GM19238 (cell line): ENCODE results near the gene SYNE2.
"Not testable (repeated sequence)": the region's sequence is repeated elsewhere in the genome, so short reads cannot be mapped to it uniquely, and the experiment has no call there.

Experiments used
- DNase-seq: peaks from one replicate; pipeline ENCODE4 v3.0.0; 2011; ENCODE audit warnings: low spot score; ENCODE audit not compliant: insufficient read length

Gene SYNE2

DNA sequence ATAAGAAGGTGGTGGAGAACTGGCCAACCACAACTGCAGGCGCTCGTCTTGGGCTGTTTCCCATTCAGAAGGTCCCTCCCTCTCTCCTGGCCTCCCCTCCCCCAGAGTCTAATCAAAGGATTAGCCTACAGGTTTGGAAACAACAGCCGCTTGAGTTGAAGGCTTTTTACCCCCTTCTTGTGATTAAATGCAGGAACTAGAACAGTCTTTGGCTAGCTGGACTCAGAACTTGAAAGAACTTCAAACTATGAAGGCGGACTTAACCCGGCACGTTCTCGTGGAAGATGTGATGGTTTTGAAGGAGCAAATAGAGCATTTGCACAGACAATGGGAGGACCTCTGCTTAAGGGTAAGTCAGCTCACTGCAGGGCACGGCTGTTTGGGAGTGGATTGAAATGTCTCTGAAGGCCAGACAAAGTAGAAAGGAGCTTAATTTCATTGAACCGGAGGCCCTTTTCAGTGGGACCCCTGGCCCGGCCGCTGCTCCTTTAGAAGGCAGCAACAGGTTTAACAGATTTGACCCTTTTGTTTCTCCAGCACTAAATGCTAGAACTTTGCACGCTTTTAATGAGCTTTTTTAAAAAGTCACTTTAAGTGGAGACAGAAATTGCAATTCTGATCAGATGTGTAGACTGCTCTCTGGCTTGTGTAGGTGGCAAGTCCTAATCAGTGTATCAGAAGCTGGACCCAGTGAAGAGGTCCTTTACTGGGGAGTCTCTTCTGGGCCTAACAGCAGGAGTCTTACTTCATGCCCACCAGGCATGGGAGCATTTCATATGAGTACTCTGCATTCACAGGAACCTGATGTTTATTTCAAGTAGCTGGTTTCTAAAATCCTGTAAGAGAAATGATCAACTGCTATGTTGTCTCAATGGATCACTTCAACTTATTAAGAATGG is 333.7 kb downstream of the SYNE2 start:
- DNase-seq: no peak

DNA sequence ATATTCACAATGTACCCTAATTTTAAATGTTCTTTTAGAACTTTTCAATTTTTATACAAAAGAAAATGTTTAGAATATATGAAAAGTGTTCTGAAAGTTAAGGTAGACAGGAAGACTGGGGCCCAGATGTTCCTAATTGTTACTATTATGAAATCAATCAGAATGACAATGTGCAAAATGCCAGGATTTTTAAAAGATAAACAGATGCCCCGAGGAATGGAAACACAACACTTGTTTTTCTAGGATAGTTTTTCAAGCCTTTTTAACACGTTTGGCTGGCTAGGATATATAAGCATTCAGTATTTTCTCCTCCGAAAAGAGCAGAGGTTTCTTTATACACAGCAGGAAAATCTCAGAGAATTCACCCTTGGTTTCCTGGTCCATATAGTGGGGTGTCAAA is 334.5 kb downstream of the SYNE2 start:
- no peak for DNase-seq

DNA sequence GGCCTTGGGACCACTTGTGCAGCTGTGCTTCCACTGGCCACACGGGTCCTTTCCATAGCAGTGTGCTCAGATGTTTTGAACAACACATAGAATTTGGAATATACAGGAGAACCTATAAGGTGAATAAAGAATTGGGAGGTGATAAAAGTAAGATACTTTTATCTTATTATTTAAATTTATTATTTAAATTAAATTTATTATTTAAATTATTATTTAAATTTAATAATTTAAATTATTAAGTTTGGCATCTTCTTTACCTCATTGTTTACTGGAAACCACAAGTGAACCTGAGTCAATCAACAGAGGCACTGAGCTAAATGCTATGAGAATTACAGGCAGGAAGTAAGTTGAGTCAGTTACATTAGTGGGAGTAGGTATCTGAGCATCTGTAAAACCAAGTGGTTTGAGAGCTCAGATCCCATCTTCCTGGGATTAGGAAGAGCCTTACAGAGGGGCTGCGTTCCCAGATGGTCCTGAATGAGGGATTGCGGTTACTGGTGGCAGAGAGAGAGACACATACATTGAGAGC is 338.2 kb downstream of the SYNE2 start:
- DNase-seq: no peak

DNA sequence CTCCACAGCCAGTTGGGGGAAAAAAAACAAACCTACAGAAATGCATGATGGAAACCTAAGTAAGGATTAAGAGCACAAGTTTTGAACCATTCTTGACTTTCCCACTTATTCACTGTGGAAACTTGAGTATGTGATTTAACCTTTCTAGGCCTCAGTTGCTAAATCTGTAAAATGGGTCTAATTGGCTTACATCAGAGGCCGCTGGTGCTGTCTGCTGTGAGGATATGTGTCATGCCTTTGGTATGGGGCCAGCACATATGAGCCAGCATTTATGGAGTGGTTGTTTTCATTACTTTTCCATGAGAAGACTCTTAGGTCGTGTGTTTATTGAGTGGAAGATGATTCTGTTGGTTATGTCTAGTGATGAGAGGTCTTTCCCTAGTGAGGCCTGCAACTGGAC is 339.0 kb downstream of the SYNE2 start:
- DNase-seq: no peak

DNA sequence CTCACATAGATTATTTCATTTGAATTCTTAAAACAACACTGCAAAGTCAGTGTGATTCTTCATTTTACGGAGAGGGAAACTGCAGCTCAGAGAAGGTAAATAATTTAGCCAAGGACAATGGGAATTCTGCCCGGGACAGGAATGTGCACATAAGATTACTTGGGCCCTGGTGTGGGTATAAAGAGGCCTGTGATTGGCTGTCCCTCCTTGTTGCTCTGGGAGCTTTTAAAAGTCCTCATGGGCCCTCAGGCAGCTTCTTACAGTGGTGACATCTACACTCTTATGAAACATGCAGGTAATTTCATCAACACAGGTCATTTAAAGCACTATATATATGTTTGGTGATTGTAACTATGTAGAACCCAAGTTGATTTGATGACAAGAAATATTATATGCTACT is 341.0 kb downstream of the SYNE2 start:
- no peak for DNase-seq

DNA sequence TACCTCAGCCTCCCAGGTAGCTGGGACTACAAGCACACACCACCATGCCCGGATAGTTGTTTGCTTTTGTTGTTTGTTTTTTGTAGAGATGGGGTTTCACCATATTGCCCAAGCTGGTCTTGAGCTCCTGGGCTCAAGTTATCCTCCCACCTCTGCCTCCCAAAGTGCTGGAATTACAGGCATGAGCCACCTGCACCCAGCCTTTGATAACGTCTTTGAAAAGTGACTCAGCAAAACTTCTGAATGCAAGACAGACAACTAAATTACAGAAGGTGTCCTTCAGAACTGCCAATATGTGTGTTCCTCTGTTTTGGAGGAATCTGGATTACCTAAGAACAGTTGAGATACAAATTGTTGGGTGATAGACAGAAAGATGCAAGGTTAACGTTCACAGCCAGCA is 341.6 kb downstream of the SYNE2 start:
- no peak for DNase-seq

DNA sequence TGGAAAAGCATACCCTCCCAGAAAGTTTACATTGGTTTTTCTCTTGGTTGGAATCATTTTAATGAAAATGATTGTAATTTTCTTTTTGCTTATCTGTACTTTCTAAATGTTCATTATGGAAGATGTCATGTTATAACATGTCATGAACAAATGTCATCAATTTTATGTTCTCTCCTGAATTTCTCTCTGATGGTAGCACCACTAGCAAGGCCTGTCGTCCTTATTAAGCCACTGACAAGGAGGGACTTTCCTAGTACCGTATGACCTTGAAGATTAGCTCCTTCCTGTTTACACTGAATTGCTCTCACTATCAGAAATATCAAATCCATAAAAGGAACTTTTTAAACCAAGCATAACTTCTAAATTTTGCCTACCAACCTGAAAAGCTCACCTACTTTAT is 342.4 kb downstream of the SYNE2 start:
- DNase-seq: no peak

DNA sequence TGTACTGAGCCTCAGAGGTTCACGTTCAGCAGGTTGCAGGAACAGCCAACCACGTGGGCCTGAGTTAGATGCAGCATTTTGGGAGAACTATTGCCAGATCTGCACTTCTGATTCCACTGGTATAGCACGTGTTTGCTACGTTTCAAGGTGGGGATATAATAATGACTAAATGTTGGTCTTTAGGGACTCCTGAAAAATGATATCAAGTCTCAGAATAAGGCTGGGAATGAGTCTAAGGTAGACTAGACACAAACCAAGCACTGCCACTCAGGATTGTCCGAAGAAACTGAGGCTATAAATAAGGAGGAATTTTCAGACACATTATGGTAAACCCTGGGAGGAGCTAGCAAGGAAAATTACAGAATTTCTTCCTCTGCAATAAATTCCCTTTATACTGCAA is 343.3 kb downstream of the SYNE2 start:
- DNase-seq: no peak

DNA sequence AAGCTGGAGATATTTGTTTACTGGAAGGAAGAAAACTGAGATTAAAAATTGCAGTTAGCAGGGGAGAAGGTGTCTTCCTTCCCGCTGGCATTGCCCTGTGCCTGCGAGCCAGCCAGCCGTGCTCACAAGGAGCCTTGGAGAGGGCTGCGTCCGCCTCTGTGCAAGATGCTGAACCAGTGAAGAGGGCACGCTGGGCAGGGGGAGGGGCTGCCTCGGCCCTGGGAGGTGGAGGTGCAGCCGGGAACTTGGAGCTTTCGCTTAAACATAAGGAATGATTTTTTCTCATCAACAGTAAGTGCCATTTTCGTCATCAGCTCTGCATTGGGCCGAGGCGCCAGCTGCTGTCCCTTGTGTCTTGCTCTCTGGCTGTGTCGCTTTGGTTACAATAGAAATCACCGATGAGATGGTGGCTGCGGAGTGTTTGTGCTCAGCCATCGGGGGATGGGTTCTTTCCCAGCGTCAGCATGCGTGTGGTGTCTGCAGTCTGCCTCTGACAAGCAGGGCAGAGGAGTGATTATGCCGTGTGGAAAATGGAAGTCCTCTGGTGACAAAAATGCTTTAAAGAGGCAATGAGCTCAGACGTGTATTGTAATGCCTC is 344.1 kb downstream of the SYNE2 start:
- DNase-seq: no peak

DNA sequence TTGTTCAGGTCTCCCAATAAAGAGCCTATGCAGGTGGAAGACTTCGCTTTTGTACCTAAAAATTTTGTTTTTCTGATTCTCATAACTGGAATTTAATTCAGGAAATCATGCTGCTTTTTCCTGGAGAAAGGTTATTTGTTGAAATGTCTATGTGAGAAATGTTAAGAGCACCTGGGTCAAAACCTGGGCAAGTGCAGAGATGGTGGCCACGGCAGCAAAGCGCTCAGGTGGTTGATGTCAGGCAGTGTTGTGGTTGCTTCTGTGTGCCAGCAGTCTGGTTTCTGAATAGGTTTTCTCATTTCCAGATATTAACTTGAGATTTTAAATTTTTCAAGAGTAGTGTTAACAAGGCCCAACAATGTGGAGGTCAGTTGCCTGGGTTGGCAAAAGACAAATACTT is 345.2 kb downstream of the SYNE2 start:
- DNase-seq: no peak

DNA sequence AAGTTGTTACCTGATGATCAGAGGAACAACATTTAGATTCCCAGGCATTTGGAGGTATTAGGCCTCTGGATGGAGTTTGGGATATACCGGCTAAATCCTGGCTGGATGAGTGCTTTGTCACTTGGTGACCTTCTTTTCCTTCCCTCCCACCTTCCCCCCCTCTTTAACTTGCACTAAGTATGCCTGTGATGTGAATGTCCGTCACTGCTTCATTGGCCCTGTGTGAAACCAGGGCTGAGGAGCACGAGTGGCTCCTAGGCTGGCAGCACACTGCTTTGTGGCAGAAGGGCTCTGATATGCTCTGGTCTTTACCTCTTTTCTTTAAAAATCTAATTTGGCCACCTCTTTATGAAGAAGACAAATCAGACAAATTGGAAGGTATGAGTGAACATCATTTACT is 345.7 kb downstream of the SYNE2 start:
- DNase-seq: no peak

DNA sequence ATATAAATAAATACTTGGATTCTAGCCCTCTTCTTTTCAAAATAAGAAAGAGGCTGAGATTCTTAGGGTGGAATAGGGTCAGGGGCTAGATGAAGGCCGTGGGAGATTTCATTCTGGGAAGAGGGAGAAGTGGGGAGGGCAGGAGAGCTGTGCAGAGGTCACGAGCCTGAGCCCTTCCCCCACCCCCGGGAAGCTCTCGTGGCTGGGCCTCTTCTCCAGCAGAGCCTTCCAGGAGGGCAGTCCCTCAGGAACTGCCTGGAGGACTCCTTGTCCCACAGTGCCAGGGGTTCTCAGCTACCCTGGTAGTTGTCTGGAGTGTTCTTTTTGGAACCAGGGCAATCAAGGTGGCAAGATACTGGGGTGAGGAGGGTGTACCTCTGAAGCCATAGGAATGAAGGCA is 347.4 kb downstream of the SYNE2 start:
- DNase-seq: no peak

DNA sequence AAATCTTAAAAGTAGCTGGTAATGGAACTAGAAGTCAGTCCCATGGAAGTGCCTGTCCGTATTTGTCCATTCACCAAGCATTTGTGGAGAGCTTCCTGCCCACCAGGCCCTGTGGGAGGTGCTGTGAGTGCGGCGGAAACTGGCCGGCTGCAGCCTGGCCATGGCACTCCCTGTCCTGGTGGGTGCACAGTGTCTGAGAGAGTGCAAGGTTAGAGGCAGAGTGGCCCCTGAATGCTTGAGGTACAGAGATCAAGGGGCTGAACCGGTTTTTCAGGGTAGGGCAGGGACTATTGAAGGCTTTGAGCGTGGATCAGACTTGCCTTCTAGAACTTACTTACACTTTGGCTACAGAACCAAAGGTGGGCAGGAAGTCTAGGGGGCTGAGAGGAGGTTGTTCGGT is 348.5 kb downstream of the SYNE2 start:
- no peak for DNase-seq

DNA sequence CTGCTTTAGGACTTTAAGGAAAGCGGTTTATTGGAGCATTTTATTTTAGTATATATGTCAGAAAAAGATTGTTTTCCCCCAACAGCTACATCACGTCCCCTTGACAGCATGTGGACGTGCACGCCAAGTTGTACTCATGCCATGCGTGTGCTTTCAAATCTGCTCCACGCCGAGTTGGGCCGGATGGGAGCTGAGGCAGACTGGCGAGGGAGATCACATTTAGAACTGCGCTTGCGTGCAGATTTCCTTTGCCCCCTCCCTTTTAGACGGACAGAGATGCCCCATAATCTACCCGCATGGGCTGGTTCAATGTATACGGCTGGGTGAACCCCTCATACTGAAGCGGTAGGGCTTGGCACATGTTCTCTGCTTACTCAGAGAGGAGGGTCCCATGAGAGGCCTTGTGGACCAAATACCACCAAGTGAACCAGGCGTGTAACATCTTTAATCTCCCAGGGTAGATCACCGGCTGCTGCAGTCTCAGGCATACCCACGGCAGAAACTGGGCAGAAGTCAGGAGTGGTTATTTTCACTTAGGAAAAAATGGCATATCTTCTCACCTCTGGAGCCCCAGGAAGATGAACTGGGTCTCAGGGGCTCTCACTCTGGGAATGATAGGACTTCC is 349.2 kb downstream of the SYNE2 start:
- no peak for DNase-seq

DNA sequence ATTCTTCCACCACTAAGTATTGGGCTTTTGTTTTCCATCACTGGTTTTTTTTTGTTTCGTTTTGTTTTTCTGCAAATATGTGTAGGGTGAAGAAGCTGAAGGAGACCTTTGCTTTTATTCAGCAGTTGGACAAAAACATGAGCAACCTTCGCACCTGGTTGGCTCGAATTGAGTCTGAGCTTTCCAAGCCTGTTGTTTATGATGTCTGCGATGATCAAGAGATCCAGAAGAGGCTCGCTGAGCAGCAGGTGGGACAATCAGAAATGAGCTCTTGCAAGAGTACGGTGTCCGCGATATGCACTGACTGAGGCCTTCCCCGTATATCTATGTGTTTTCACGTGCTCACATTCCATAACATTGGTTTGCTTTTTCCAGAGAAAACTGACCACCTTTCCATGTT is 349.9 kb downstream of the SYNE2 start:
- no peak for DNase-seq

DNA sequence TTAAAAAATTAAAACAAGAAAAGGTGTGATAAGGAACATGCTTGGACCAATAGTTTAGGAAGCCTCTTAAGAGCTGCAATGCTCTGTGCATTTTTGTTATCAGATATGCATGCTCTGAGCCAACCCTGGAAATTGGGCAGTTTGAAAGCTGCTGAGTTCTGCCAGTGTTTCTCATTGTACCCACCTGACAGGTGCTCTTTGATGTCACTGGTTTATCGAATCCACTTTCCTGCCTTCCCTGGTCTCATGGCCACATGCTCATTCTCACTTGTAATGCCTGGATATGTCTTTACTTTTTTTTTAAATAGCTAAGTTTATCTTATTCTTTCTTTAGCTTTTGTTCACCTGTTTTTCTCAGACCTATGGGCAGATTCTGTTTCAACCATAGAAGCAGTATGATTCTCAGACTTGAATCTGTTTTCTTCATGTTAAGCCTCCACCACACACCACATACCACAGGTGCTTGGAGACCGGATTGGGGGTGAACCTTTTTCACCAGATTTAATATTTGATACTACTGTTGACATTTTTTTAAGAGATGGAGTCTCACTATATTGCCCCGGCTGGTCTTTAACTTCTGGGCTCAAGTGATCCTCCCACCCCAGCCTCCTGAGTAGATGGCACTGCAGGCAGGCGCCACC is 350.7 kb downstream of the SYNE2 start:
- no peak for DNase-seq

DNA sequence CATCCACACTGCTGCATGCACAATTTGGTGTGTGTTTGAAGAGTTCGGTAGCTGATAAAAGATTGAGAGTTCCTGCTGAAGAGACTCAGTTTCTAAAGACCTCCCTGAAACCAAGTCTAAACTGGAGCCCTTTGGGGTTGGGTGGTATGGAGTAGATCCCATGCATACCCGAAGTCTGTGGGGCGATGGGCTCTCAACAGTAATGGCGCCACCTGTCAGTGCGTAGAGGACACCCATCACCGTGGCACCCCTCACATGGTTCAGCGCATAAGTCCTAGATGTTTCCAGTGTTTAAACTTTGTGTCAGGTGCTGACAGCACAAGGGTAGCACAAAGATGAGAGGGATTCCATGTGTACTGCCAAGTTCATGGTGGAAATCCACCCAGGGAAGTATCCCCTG is 355.5 kb downstream of the SYNE2 start:
- no peak for DNase-seq

DNA sequence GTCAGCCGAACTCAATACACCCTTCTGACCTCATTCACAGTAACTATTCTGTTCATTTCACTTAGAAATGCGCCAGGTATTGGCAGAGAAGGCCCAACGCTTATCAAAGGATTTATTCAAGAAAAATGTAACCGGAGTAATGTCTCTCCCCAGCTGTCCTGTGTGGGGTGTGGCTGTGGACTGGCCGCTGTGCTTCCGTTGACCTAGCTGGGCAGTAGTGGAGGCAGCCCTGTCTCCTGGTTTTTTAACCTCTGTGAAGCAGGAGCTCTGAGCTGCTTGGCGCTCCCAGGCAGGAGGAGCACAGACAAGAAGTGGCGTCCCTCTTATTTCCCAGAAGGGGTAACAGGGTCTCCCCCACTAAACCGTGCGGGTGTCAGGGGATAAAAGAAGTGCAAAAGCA is 356.2 kb downstream of the SYNE2 start:
- DNase-seq: no peak

DNA sequence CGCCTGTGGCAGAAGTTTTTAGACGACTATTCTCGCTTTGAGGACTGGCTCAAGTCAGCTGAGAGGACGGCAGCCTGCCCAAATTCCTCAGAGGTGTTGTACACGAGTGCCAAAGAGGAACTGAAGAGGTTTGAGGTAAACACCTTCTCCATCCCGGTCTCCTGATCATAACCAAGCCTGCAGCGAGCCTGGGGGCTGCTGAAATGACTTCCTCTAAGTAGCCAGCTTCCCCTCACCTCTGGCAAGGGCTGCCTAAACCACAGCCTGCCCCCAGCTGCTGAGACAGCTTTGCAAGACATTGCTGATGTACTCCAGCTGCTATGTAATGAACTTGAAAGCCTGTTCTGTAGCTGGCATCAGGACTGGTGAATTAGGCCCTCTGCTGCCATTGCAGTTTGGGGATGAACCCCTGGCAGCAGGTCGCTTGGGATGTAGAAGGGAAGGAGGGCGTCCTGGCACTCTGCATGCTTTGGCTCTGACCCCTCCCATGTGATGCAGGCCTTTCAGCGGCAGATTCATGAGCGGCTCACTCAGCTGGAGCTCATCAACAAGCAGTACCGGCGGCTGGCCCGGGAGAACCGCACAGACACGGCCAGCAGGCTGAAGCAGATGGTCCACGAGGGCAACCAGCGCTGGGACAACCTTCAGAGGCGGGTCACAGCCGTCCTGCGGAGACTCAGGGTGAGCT is 356.8 kb downstream of the SYNE2 start:
- DNase-seq: no peak

DNA sequence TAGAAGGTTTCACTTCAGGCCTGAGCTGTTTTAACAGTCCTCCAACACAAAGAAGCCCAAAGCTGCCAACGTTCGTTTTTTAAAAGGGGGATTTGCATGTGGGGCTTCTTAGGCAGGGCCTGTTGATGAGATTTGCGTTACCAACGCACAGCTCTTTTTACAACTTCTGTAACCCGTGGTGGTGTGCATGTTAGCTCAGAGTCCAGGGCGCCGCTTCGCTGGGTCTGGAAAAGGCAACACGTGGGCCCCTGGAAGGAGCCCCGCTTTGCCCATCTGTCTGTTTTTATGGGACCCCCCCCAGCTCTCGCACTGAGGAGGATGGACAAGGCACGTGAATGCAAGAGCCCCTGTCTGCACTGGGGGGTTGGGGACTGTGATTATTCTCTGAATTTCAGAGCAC is 357.4 kb downstream of the SYNE2 start:
- DNase-seq: no peak

DNA sequence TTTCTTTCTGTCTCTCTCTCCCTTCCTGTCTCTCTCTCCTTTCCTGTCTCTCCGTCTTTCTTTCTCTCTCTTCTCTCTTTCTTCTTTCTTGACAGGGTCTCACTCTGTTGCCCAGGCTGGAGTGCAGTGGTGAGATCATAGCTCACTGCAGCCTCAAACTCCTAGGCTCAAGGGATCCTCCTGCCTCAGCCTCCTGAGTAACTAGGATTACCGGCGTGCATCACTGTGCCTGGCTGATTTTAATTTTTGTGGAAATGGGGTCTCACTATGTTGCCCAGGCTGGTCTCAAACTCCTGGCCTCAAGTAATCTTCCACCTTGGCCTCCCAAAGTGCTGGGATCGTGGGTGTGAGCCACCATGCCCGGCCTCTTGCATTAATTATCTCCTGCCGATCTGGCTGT is 358.1 kb downstream of the SYNE2 start:
- DNase-seq: not testable (repeated sequence)
